HG02870 (cell line): ENCODE data around the gene TALDO1.
A peak's percentile ranks its signal among the peaks of the same experiment; 100 is the strongest.

Source experiments
- ATAC-seq: cut with Tn5 transposase; IDR thresholded peaks from one replicate; pipeline ENCODE4 v1.9.1; 2021; ENCODE audit warnings: mild to moderate bottlenecking, moderate library complexity; ENCODE audit not compliant: unreplicated experiment

Gene TALDO1

DNA sequence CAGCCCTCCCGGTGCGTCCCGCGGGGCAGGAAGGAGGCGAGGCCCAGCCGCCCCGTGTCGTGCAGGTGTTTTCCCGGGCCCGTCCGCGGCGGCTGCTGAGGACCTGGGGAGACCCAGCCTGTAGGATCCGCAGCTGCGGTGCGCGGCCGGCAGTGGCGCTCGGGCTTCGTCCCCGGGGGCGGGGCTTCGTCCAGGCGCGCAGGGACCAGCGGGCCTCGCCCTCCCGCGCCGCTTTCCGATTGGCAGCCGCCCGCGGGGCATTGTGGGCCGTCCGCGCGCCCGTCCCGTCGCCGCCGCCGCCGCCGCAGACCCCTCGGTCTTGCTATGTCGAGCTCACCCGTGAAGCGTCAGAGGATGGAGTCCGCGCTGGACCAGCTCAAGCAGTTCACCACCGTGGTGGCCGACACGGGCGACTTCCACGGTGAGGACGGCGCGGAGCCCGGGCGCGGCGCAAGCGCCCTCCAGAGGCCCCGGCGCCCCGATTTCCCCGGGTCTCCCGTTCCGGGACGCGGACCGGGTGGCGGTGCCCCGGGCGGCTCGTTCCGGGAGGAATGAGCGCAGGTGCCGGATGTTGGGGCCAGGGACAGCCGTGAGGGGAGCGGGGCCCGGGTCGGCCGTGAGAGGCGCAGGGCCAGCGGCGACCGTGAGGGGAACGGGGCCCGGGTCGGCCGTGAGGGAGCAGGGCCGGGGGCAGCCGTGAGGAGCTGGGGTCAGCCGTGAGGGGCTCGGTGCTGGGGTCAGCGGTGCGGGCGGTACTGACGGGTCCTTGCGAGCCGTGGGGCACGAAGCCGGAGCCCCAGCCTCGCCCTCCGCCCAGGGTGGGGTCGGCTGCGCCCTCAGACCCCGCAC is at the start of gene TALDO1:
TALDO1 (plus strand) TSS at position 307 of the 849 bp plus-strand sequence; CDS start at position 325, 18 bp downstream.
- peak; percentile 84 for ATAC-seq

DNA sequence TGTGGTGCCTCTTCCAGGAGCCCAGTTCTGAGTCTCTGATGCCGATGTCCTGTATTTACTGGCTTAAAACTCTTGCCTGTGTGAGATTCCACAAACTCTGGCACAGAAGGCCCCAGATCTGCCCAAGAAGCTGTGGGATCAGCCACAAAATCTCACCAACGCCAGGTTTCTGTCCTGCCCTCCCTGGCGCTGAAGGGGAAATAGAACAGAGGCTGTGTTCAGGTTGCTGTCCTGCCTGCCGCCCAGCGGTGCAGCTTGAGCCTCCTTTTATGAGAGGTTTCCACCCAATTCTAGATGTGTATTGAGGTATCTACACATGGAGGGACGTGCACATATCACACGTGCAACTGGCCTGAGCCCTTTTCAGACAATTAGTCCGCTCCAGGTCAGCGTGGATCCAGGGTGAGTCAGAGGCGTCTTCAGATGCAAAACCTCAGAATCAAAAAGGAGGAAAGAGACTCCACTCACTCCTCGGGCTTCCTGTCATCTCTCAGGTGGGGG is 49.4 kb upstream of the TALDO1 start:
- ATAC-seq: no peak

GRCh38 chr11:698493-699115 is 48.7 kb upstream of the TALDO1 start:
- no peak for ATAC-seq

DNA sequence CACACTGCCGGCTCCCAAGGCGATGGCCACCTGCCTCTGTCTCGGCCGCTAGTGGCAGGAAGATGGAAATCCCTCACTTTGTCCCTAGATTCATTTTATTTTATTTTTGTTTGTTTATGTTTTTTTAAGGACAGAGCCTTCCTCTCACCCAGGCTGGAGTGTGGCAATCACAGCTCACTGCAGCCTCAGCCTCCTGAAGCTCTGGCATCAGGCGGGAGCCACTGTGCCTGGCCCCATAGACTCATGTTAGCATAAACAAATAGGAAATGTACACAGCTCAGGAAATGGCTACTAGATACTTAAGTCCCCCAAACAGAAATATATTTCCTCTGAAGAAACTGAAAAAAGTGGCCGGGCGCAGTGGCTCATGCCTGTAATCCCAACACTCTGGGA is 48.2 kb upstream of the TALDO1 start:
- no peak for ATAC-seq

GRCh38 chr11:699753-700152 is 47.5 kb upstream of the TALDO1 start:
- no peak for ATAC-seq

DNA sequence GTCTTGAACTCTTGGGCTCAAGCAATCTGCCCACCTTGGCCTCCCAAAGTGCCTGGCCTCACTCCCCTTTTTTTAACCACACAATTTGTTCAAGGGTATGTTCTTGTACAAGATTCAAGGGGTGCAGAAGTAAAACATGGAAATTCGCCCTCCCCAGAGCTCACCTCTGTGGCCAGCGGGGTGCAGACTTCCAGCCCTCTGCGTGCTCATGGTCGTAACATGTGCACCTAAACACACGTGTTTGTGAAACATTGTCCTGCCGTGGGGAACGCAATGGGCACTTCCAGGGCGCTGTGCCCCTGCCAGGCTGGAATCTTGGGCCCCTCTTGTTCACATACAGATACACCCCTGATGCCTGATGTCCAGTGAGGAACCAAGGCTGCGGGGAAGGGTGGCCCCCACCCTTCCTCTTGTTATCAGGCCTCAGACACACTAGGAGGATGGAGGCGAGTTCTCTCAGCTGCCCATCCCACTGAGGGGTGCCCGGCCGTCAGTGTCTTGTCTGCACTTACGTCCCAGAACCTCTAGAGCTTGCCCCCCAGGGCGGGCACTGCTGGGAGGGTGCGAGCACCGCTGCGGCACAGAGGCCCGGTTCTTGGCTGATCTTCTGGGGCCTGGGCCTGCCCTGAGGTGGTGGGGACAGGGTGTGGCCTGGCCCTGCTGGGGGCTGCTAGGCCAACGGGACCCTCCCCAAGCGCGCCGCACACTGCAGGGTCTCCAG is 45.4 kb upstream of the TALDO1 start:
- ATAC-seq: no peak

- ATAC-seq: no peak
Measured at GRCh38 chr11:702462-703461, 44.5 kb upstream of the TALDO1 start.

DNA sequence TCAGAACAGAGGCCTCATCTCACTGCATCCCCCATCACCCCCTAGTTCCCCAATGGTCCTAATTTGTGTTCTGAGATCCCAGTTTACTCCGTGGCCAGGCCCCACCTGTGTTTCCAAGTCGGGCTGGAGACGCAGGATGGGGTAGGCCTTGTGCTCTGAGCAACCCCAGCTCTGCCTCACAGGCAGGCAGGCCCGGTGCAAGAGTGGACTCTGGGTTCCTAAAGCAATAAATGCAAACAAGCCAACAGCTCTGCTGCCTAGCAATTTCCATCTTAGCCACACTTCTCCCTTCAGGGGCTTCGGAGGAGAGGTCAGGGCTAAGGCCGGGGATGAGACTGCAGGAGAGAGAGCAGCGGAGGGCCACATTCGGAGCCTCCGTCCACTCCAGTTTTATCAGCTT is 43.8 kb upstream of the TALDO1 start:
- no peak for ATAC-seq

DNA sequence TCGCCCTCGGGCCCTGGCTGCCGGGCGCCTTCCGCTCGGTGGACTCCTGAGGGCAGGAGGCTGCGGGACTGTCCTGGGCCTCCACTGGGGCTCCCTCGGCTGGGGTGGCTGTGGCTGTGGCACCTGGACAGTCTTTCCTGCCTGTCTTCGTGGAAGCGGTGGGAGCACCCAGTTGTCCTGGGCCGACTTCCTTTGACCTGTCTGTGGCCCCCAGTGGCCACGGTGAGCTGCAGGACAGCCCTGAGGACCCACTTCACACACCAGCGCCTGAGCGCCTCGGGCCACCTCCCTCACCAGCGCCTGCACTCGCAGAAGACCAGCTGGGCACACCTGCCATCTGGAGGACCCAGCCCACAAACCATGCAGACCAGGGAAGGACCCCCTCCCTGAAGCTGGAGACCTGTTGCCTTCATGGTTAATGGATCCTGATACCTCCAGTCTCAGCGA is 43.0 kb upstream of the TALDO1 start:
- ATAC-seq: no peak

DNA sequence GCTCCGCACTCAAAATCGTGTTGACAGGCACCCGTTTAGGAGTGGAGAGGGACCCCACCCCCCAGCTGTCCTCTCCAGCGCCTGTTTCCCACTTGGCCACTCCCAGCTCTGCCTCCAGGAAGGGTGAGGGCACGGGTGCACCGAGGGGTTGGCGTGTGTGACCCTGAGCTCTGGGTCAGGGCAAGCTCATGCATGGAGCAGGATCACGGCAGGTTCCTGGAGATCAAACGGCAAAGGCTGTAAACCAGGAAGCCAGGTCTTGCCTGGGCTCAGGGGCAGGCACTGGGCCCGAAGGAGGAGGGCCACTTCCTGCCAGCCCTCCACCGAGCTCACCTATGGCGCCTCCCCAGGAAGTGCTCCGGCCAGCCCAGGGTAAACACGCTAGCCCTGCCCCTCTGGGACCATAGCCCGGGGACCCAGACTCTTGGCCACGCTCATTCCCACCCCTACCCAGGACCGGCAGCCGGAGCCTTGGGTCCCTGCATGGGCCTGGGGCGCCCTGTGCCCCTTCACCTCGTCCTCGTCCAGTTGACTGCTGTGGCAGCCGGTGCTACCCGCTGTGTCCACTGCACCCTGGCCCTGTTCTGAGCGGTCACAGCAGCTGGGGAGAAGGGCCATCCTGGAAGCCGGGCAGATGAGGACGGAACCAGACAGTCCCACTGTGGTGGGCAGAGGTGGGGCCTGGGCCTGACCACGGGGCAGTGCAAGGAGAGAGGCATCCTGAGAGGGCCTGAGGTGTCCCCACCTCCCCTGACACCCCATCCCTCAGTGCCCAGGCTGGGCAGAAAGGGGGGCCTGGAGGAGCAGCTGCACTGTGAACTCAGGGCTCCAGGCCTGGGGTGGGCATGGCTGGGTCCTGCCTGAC is 42.3 kb upstream of the TALDO1 start:
- no peak for ATAC-seq

- ATAC-seq: no peak
Measured at GRCh38 chr11:705646-706438, 41.4 kb upstream of the TALDO1 start, which contains the start of gene EPS8L2. EPS8L2 (plus strand) TSS chr11:706231; CDS start chr11:709408, 3,177 bp downstream.

GRCh38 chr11:706439-706956 is 40.8 kb upstream of the TALDO1 start:
- ATAC-seq: no peak

GRCh38 chr11:706957-707816 is 40.1 kb upstream of the TALDO1 start:
- ATAC-seq: no peak

- no peak for ATAC-seq
Measured at GRCh38 chr11:707817-708420, 39.3 kb upstream of the TALDO1 start.

GRCh38 chr11:708511-708910 is 38.8 kb upstream of the TALDO1 start:
- no peak for ATAC-seq

DNA sequence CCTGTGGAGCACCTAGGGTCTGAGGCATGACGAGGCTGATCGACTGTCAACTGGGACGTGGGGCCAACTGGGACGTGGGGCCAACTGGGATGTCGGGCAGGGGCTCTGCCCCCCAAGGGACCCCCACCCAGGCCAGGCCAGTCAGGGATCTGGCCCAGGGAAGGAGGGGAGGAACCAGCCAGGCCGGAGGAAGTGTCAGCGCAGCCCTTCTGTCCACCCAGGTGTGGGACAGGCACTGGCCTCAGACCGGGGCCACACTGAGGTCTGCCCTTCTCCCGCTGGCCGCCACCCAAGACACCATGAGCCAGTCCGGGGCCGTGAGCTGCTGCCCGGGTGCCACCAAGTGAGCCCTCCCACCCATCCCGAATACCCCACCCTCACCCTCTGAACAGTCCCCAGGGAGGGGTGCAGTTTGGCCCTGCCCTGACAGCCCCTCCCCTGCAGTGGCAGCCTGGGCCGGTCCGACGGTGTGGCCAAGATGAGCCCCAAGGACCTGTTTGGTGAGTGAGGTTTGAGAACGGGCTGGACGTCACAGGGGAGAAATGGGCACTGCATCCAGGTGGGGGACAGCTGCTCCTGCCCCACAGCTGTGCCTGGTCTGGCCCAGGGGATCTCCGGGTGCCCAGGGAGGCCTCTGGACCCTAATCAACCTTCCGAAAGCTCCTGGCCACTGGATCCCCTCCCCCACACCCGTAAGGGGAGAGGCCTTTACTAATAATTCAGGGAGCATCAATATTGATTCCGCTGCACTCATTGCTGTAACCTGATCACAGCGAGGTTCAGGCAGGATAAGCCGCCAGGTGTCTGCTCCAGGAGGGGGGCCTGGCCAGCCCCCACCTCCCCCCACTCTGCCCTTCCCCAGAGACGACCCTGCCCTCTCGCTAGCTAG is 37.9 kb upstream of the TALDO1 start:
- no peak for ATAC-seq
